H1 (cell line): ENCODE results near the gene ZBTB16. TPM values are rescaled to one million over a fixed set of nuclear protein-coding genes. Genes with fewer than 3 reads are reported as not detected.

Source experiments
- CTCF ChIA-PET: fragments of 300-600 bp; sonication (Branson Sonifier 250); formaldehyde crosslinking; loops from one replicate; lab custom pipeline; 2021; ENCODE audit not compliant: partially characterized antibody; lab: Charles Lee
- POLR2A ChIA-PET: fragments of 300-600 bp; sonication (Branson Sonifier 250); formaldehyde crosslinking; loops from one replicate; lab custom pipeline; 2021; ENCODE audit warnings: inconsistent platforms; ENCODE audit not compliant: partially characterized antibody; lab: Charles Lee
- DNase-seq, 2 experiments: peaks; one replicate each; pipeline versions ENCODE4 v3.0.0 to v3.0.0-alpha.2; 2010 to 2022; ENCODE audit warnings: low spot score in 2 of 2, low read depth in 1 of 2, mixed read lengths in 1 of 2
- FAIRE-seq: peaks from 2 replicates; lab custom pipeline; 2011; peaks lifted over from hg19 to GRCh38; lab: Jason Lieb, UNC
- H2AFZ ChIP-seq: 2 replicates; pipeline ENCODE4 v1.8.1; 2012; ENCODE audit warnings: low read length, inconsistent platforms
- H2AK5ac ChIP-seq: 2 replicates; pipeline ENCODE4 v1.6.1; 2013; ENCODE audit warnings: low read depth, low read length
- H2BK120ac ChIP-seq: replicated peaks from 2 replicates; pipeline ENCODE3; 2013; ENCODE audit warnings: low read depth, low read length, inconsistent platforms
- H2BK12ac ChIP-seq: 2 replicates; pipeline ENCODE4 v1.6.1; 2013; ENCODE audit warnings: low read depth, low read length
- H2BK15ac ChIP-seq: 2 replicates; pipeline ENCODE4 v1.6.1; 2013; ENCODE audit warnings: low read length
- H2BK20ac ChIP-seq: 2 replicates; pipeline ENCODE4 v1.6.1; 2013; ENCODE audit warnings: low read length
- H2BK5ac ChIP-seq: 2 replicates; pipeline ENCODE4 v1.6.1; 2013; ENCODE audit warnings: low read depth, low read length
- H3K14ac ChIP-seq: 2 replicates; pipeline ENCODE4 v1.6.1; 2013; ENCODE audit warnings: inconsistent platforms; ENCODE audit not compliant: insufficient read length
- H3K18ac ChIP-seq: 2 replicates; pipeline ENCODE4 v1.6.1; 2013; ENCODE audit warnings: low read length; ENCODE audit errors: extremely low read depth
- H3K23ac ChIP-seq: 2 replicates; pipeline ENCODE4 v1.6.1; 2013; ENCODE audit warnings: inconsistent platforms; ENCODE audit not compliant: insufficient read length
- H3K23me2 ChIP-seq: 2 replicates; pipeline ENCODE4 v1.6.1; 2013; ENCODE audit warnings: low read depth, low read length
- H3K27ac ChIP-seq: 2 replicates; pipeline ENCODE4 v1.6.1; 2011; ENCODE audit warnings: low read depth, low read length, inconsistent platforms
- H3K27me3 ChIP-seq, 4 experiments: replicated peaks in 1 of 4; 1 replicate in 1 of 4; 2 replicates in 3 of 4; pipeline versions ENCODE4 v1.6.1 to v1.8.1; 2011 to 2013; ENCODE audit warnings: low read length in 3 of 4, mild to moderate bottlenecking in 3 of 4, inconsistent platforms in 2 of 4, mixed read lengths in 2 of 4, moderate library complexity in 1 of 4; ENCODE audit not compliant: control insufficient read depth in 3 of 4, insufficient read depth in 3 of 4; ENCODE audit errors: extremely low read depth in 1 of 4
- H3K36me3 ChIP-seq, 4 experiments: 2 replicates each; pipeline versions ENCODE4 v1.6.1 to v1.8.1; 2011 to 2013; ENCODE audit warnings: mild to moderate bottlenecking in 4 of 4, low read length in 3 of 4, moderate library complexity in 2 of 4, control low read depth in 1 of 4, inconsistent platforms in 1 of 4; ENCODE audit not compliant: insufficient read depth in 4 of 4, control insufficient read depth in 2 of 4
- H3K4ac ChIP-seq: replicated peaks from 2 replicates; pipeline ENCODE3; 2013; ENCODE audit warnings: low read length, low read depth, mixed read lengths, inconsistent platforms; ENCODE audit not compliant: insufficient read length
- H3K4me1 ChIP-seq, 4 experiments: replicated peaks in 1 of 4; 1 replicate in 1 of 4; 2 replicates in 3 of 4; pipeline versions ENCODE4 v1.6.1 to v1.8.1; 2011 to 2013; ENCODE audit warnings: low read length in 3 of 4, inconsistent platforms in 2 of 4, mixed read lengths in 1 of 4; ENCODE audit not compliant: insufficient read depth in 4 of 4, control insufficient read depth in 3 of 4
- H3K4me2 ChIP-seq, 2 experiments: 2 replicates each; pipeline versions ENCODE4 v1.6.1 to v1.8.1; 2011 to 2013; ENCODE audit warnings: low read depth in 2 of 2, low read length in 2 of 2, control low read depth in 1 of 2, inconsistent platforms in 1 of 2, mild to moderate bottlenecking in 1 of 2; ENCODE audit not compliant: insufficient read depth in 1 of 2
- H3K4me3 ChIP-seq, 4 experiments: fragments of 200-600, 300-600 bp in 1 of 4; sonication (generic), shearing (Covaris generic), sonication (Bioruptor Twin) in 1 of 4; 2 replicates each; pipeline versions ENCODE4 v1.5.1 to v1.8.1; 2011 to 2016; ENCODE audit warnings: low read length in 4 of 4, low read depth in 3 of 4, control low read depth in 2 of 4, inconsistent platforms in 2 of 4, mild to moderate bottlenecking in 2 of 4, mixed read lengths in 1 of 4, moderate library complexity in 1 of 4; ENCODE audit not compliant: insufficient read depth in 2 of 4; ENCODE audit errors: extremely low read depth in 1 of 4
- H3K56ac ChIP-seq: replicated peaks from 2 replicates; pipeline ENCODE3; 2013; ENCODE audit warnings: low read depth, mild to moderate bottlenecking, mixed read lengths, low read length, inconsistent platforms; ENCODE audit not compliant: insufficient read length
- H3K79me1 ChIP-seq: 2 replicates; pipeline ENCODE4 v1.6.1; 2013; ENCODE audit warnings: low read depth, low read length, control low read depth
- H3K79me2 ChIP-seq, 2 experiments: 2 replicates each; pipeline versions ENCODE4 v1.6.1 to v1.8.1; 2012 to 2013; ENCODE audit warnings: low read length in 2 of 2, mild to moderate bottlenecking in 2 of 2, inconsistent platforms in 1 of 2; ENCODE audit not compliant: insufficient read depth in 2 of 2, control insufficient read depth in 1 of 2
- H3K9ac ChIP-seq, 4 experiments: replicated peaks in 1 of 4; 1 replicate in 1 of 4; 2 replicates in 3 of 4; pipeline versions ENCODE4 v1.6.1 to v1.8.1; 2011 to 2013; ENCODE audit warnings: low read depth in 3 of 4, low read length in 3 of 4, control low read depth in 2 of 4, mild to moderate bottlenecking in 2 of 4, moderate library complexity in 2 of 4, inconsistent platforms in 1 of 4; ENCODE audit errors: extremely low read depth in 1 of 4
- H3K9me3 ChIP-seq, 2 experiments: 2 replicates each; pipeline versions ENCODE4 v1.6.1 to v1.8.1; 2012 to 2013; ENCODE audit warnings: mild to moderate bottlenecking in 2 of 2, moderate library complexity in 2 of 2, control low read depth in 1 of 2, inconsistent platforms in 1 of 2, low read depth in 1 of 2, low read length in 1 of 2, mixed read lengths in 1 of 2; ENCODE audit not compliant: insufficient read depth in 2 of 2
- H4K20me1 ChIP-seq, 2 experiments: replicated peaks in 1 of 2; 2 replicates each; pipeline versions ENCODE3 to v1.8.1; 2011 to 2013; ENCODE audit warnings: inconsistent platforms in 2 of 2, low read length in 2 of 2, mild to moderate bottlenecking in 1 of 2; ENCODE audit not compliant: insufficient read depth in 2 of 2, control insufficient read depth in 1 of 2
- H4K5ac ChIP-seq: 2 replicates; pipeline ENCODE4 v1.6.1; 2013; ENCODE audit warnings: low read length, low read depth, mixed read lengths, inconsistent platforms; ENCODE audit not compliant: insufficient read length
- H4K8ac ChIP-seq: 2 replicates; pipeline ENCODE4 v1.8.0; 2013; ENCODE audit warnings: mild to moderate bottlenecking, moderate library complexity, low read length, inconsistent platforms; ENCODE audit not compliant: insufficient read depth; ENCODE audit errors: extremely low read depth
- H4K91ac ChIP-seq: replicated peaks from 2 replicates; pipeline ENCODE3; 2013; ENCODE audit warnings: low read length, mixed read lengths, inconsistent platforms; ENCODE audit not compliant: insufficient read length
- CEBPB ChIP-seq: IDR thresholded peaks from 2 replicates; pipeline ENCODE4 v1.6.1; 2012; ENCODE audit warnings: low read depth, low read length
- JUN ChIP-seq: IDR thresholded peaks from 2 replicates; pipeline ENCODE4 v1.6.1; 2011; ENCODE audit warnings: low read depth, mild to moderate bottlenecking, improper control_type of control experiment, low read length
- NANOG ChIP-seq: IDR thresholded peaks from 2 replicates; pipeline ENCODE4 v1.6.1; 2011; ENCODE audit warnings: low read length, low read depth, mild to moderate bottlenecking, inconsistent platforms; ENCODE audit not compliant: insufficient read depth, poor library complexity, severe bottlenecking
- RFX5 ChIP-seq: IDR thresholded peaks from 2 replicates; pipeline ENCODE4 v1.6.1; 2011; ENCODE audit warnings: low read depth, low read length, improper control_type of control experiment, borderline replicate concordance
- WGBS, 2 experiments: shearing (Covaris generic) in 1 of 2; methylation state at CpG; one replicate each; pipeline versions ENCODE4 v1.1.6 to v1.1.7; 2013 to 2015; ENCODE audit warnings: low lambda C conversion rate in 2 of 2, mixed read lengths in 2 of 2, inconsistent platforms in 1 of 2, low coverage in 1 of 2, missing lambda C conversion rate in 1 of 2; ENCODE audit not compliant: insufficient replicate concordance in 2 of 2, insufficient coverage in 1 of 2, insufficient read length in 1 of 2; ENCODE audit errors: extremely low coverage in 1 of 2, missing lambda C conversion rate in 1 of 2; 5-methylcytosine and 5-hydroxymethylcytosine counted together
- polyA plus RNA-seq, 7 experiments: library from polyadenylated mRNA; depleted of rRNA in 3 of 7; stranded (reverse) in 5 of 7; unstranded in 2 of 7; fragments of >200 nt in 5 of 7; fragments of 200-250 nt in 2 of 7; gene quantifications; 1 replicate in 5 of 7; 2 replicates in 1 of 7; 4 replicates in 1 of 7; pipeline versions ENCODE4 v1.2.1 to v1.2.3, GENCODE V29; 2011 to 2013; ENCODE audit warnings: missing spikeins in 2 of 7, mixed read lengths in 2 of 7
- total RNA-seq: library from RNA; stranded (reverse); fragmentation: NEBNext Ultra II Directional; extraction: Animal tissue kit (Norgen Biotek cat#: 25700); gene quantifications from 2 replicates; pipeline ENCODE4 v1.2.1, GENCODE V29; 2021

The ZBTB16 gene
- total and polyA plus RNA-seq, 2 of the 8 experiments (the other 6 are each of a cell fraction or from before 2014, with no cell fraction given), result 0.12 to 0.61 TPM

- H3K23me2 ChIP-seq, result no peaks in the 10 kb centered on the region
- no peak overlapping the region for H3K9ac ChIP-seq
- no peak overlapping the region for H2BK5ac ChIP-seq
- no peak overlapping the region for H2BK120ac ChIP-seq
- no peak overlapping the region for H2BK20ac ChIP-seq
- CTCF ChIA-PET, result interaction anchor here (1.0 to 1.6 kb wide), 3 partner anchors 43 to 222 kb away, joined by 3 to 5 read pairs (median 4); no protein-coding TSS in a partner anchor
- no peak overlapping the region for H3K14ac ChIP-seq
- POLR2A ChIA-PET, result no interaction called here
- H3K9me3 ChIP-seq, result no peaks in the 10 kb centered on the region
- no peak overlapping the region for H4K5ac ChIP-seq
- DNase-seq (no peak), FAIRE-seq (no peak)
- no peak overlapping the region for H3K4ac ChIP-seq
- no peak overlapping the region for H2BK12ac ChIP-seq
- no peaks in the 10 kb centered on the region for H3K79me1 ChIP-seq
- H3K56ac ChIP-seq, result no peak overlapping the region
- H2AK5ac ChIP-seq, result no peak overlapping the region
- H3K27me3 ChIP-seq, result no peaks in the 10 kb centered on the region
- no peak overlapping the region for H4K8ac ChIP-seq
- no peak overlapping the region for H3K23ac ChIP-seq
- no peak overlapping the region for H2AFZ ChIP-seq
- no peak overlapping the region for H3K27ac ChIP-seq
- H3K79me2 ChIP-seq, result no peaks in the 10 kb centered on the region
- H3K36me3 ChIP-seq, result no peaks in the 10 kb centered on the region
- H3K4me1 ChIP-seq, result peaks cover 2 to 12% (median 8%) of the 10 kb centered on the region in 4 experiments; a peak in 5 of 7 replicates
- no peak overlapping the region for H3K4me3 ChIP-seq
- no peak overlapping the region for H4K91ac ChIP-seq
- H4K20me1 ChIP-seq, result no peaks in the 10 kb centered on the region
- 90% methylated on average over 6 of the region's 6 CpGs; no CpG with 5 or more reads in 1 of the 2 experiments for WGBS, 2 experiments
- TF ChIP-seq JUN, result no peak
- no peak for TF ChIP-seq RFX5
- no peak for TF ChIP-seq NANOG
- TF ChIP-seq CEBPB, result no peak
- no peak overlapping the region for H2BK15ac ChIP-seq
- H3K4me2 ChIP-seq, result no peak overlapping the region
- no peak overlapping the region for H3K18ac ChIP-seq
Measured at GRCh38 chr11:114215871-114216795, 156.6 kb downstream of the ZBTB16 start.
